GM23248 (cell line): Measurements from ENCODE around the gene DNAJC22. TPM values are rescaled to one million over a fixed set of nuclear protein-coding genes. Genes with fewer than 3 reads are reported as not detected.
"Not testable (repeated sequence)": the region's sequence is repeated elsewhere in the genome, so short reads cannot be mapped to it uniquely, and the experiment has no call there.

Experiments
- DNase-seq: peaks from one replicate; pipeline ENCODE4 v3.0.0-alpha.2; 2015
- H2AFZ ChIP-seq: fragments of 200-600 bp; sonication (generic); 2 replicates; pipeline ENCODE4 v1.6.1; 2016; ENCODE audit warnings: antibody characterized with exemption
- H3F3A ChIP-seq: fragments of 200-600 bp; sonication (generic); 2 replicates; pipeline ENCODE4 v1.6.1; 2016; ENCODE audit warnings: mild to moderate bottlenecking, antibody characterized with exemption, mixed run types; ENCODE audit not compliant: insufficient read depth
- H3K27ac ChIP-seq: fragments of 200-600 bp; sonication (generic); 2 replicates; pipeline ENCODE4 v1.5.1; 2016; ENCODE audit warnings: mild to moderate bottlenecking
- H3K27me3 ChIP-seq: fragments of 200-600 bp; sonication (generic); replicated peaks from 2 replicates; pipeline ENCODE4 v1.6.1; 2016; ENCODE audit warnings: mild to moderate bottlenecking; ENCODE audit not compliant: insufficient read depth
- H3K36me3 ChIP-seq: fragments of 200-600 bp; sonication (generic); 2 replicates; pipeline ENCODE4 v1.6.1; 2016; ENCODE audit warnings: low read depth, mild to moderate bottlenecking
- H3K4me1 ChIP-seq: fragments of 200-600 bp; sonication (generic); 2 replicates; pipeline ENCODE4 v1.6.1; 2016; ENCODE audit warnings: mild to moderate bottlenecking; ENCODE audit not compliant: insufficient read depth
- H3K4me2 ChIP-seq: fragments of 200-600 bp; sonication (generic); one replicate; pipeline ENCODE4 v1.6.1; 2016; ENCODE audit warnings: mild to moderate bottlenecking; ENCODE audit not compliant: unreplicated experiment
- H3K4me3 ChIP-seq: fragments of 200-600 bp; sonication (generic); 2 replicates; pipeline ENCODE4 v1.5.1; 2016; ENCODE audit warnings: mild to moderate bottlenecking
- H3K79me2 ChIP-seq: fragments of 200-600 bp; sonication (generic); 2 replicates; pipeline ENCODE4 v1.6.1; 2016; ENCODE audit warnings: mild to moderate bottlenecking; ENCODE audit not compliant: insufficient read depth
- H3K9ac ChIP-seq: fragments of 200-600 bp; sonication (generic); 2 replicates; pipeline ENCODE4 v1.6.1; 2016; ENCODE audit warnings: mild to moderate bottlenecking
- H3K9me2 ChIP-seq: fragments of 200-600 bp; sonication (generic); 2 replicates; pipeline ENCODE4 v1.6.1; 2016; ENCODE audit warnings: mixed run types, mild to moderate bottlenecking, moderate library complexity; ENCODE audit not compliant: insufficient read depth
- H3K9me3 ChIP-seq: fragments of 200-600 bp; sonication (generic); one replicate; pipeline ENCODE4 v1.6.1; 2017; ENCODE audit warnings: low read depth
- H4K20me1 ChIP-seq: fragments of 200-600 bp; sonication (generic); 2 replicates; pipeline ENCODE4 v1.6.0; 2016; ENCODE audit not compliant: insufficient read depth
- EZH2 ChIP-seq: fragments of 200-600 bp; sonication (generic); IDR thresholded peaks from 2 replicates; pipeline ENCODE4 v1.6.1; 2018; ENCODE audit warnings: antibody characterized with exemption, mild to moderate bottlenecking; ENCODE audit not compliant: insufficient read depth, poor library complexity, severe bottlenecking
- EZH2phosphoT487 ChIP-seq: fragments of 200-600 bp; sonication (generic); IDR thresholded peaks from 2 replicates; pipeline ENCODE4 v1.6.1; 2018; ENCODE audit warnings: antibody characterized with exemption, moderate library complexity, mild to moderate bottlenecking, low read depth; ENCODE audit not compliant: insufficient read depth
- WGBS, 2 experiments: methylation state at CpG; one replicate each; pipeline ENCODE4 v1.1.6; 2015 to 2017; ENCODE audit warnings: low lambda C conversion rate in 2 of 2, low coverage in 1 of 2; ENCODE audit errors: missing lambda C conversion rate in 2 of 2; 5-methylcytosine and 5-hydroxymethylcytosine counted together
- in situ Hi-C: fragments of 300-500 bp; cut with MboI; formaldehyde crosslinking; loops from 2 replicates; pipeline ENCODE4 v1.15.0; 2020
- polyA plus RNA-seq: library from polyadenylated mRNA; unstranded; fragments of >200 nt; fragmentation: Nextera tagmentation; extraction: Ambion mirVana; gene quantifications from 2 replicates; pipeline ENCODE4 v1.2.1, GENCODE V29; 2016
- total RNA-seq: library from RNA; depleted of rRNA; stranded (reverse); fragments of >200 nt; shearing (Covaris generic); gene quantifications from 2 replicates; pipeline ENCODE4 v1.2.3, GENCODE V29; 2014

DNAJC22 gene
- total and polyA plus RNA-seq, 2 experiments from 2014 or later = 0.69 to 2.5 TPM

GRCh38 chr12:49320411-49321103 is 26.1 kb upstream of the DNAJC22 start:
- H3K4me3 ChIP-seq, H3K4me2 ChIP-seq, H3K9me2 ChIP-seq, H3K4me1 ChIP-seq, H3K9ac ChIP-seq, H4K20me1 ChIP-seq, H3K9me3 ChIP-seq, H3K27ac ChIP-seq, H3K79me2 ChIP-seq, DNase-seq, in situ Hi-C loops, H2AFZ ChIP-seq, H3F3A ChIP-seq, H3K27me3 ChIP-seq, H3K36me3 ChIP-seq: not testable (repeated sequence)
- WGBS, 2 experiments = 91 to 98% methylated on average over 9 of the region's 9 CpGs

GRCh38 chr12:49322367-49322707 is 24.4 kb upstream of the DNAJC22 start:
- Histone ChIP-seq H3K4me3 (peak overlapping the region; percentile 86), H3K36me3 (no peaks in the 10 kb centered on the region), H2AFZ (peak overlapping the region; percentile 97), H3K27me3 (no peaks in the 10 kb centered on the region), H3K4me2 (peak overlapping the region; percentile 85), H3K9ac (peak overlapping the region; percentile 82), H3K4me1 (no peaks in the 10 kb centered on the region), H4K20me1 (no peaks in the 10 kb centered on the region), H3K79me2 (peaks cover 7% of the 10 kb centered on the region; the same call in 1 of the 2 replicates), H3K9me2 (no peaks in the 10 kb centered on the region), H3K27ac (no peak overlapping the region), H3K9me3 (no peaks in the 10 kb centered on the region), H3F3A (no peaks in the 10 kb centered on the region)
- WGBS, 2 experiments = 28 to 36% methylated on average over 12 of the region's 12 CpGs
- in situ Hi-C loops = no loop called here
- DNase-seq = no peak
- no peak for TF ChIP-seq EZH2phosphoT487
- no peak for TF ChIP-seq EZH2

- peak within 1 kb of the TSS; percentile 85 for H3K4me2 ChIP-seq
- no peaks in the 10 kb centered on the region for H4K20me1 ChIP-seq
- no peaks in the 10 kb centered on the region for H3K9me3 ChIP-seq
- no peaks in the 10 kb centered on the region for H3K9me2 ChIP-seq
- in situ Hi-C loops = no loop called here
- WGBS, 2 experiments = 1% methylated on average over 51 to 65 of the region's 65 CpGs
- H3K79me2 ChIP-seq = peaks cover 7% of the 10 kb centered on the region; the same call in 1 of the 2 replicates
- H3K4me1 ChIP-seq = no peaks in the 10 kb centered on the region
- no peak within 1 kb of the TSS for H3K27ac ChIP-seq
- H3K27me3 ChIP-seq = no peaks in the 10 kb centered on the region
- H2AFZ ChIP-seq = peak within 1 kb of the TSS; percentile 99
- no peaks in the 10 kb centered on the region for H3K36me3 ChIP-seq
- TF ChIP-seq EZH2phosphoT487 (no peak), EZH2 (no peak)
- DNase-seq = peak; percentile 99
- no peaks in the 10 kb centered on the region for H3F3A ChIP-seq
- peak within 1 kb of the TSS; percentile 86 for H3K4me3 ChIP-seq
- H3K9ac ChIP-seq = peak within 1 kb of the TSS; percentile 82
Observed at GRCh38 chr12:49322708-49323523, 23.8 kb upstream of the DNAJC22 start, which contains the start of gene TROAP. Gene TROAP, plus strand, starts transcription at chr12:49323255. Its CDS starts 354 bp downstream, at chr12:49323609.

GRCh38 chr12:49323524-49324097 is 23.1 kb upstream of the DNAJC22 start:
- H2AFZ ChIP-seq = peak overlapping the region; percentile 99
- H3K4me2 ChIP-seq = peak overlapping the region; percentile 83
- no peak for DNase-seq
- H3K9me3 ChIP-seq = no peaks in the 10 kb centered on the region
- peak overlapping the region; percentile 86 for H3K4me3 ChIP-seq
- no peaks in the 10 kb centered on the region for H4K20me1 ChIP-seq
- no peaks in the 10 kb centered on the region for H3K4me1 ChIP-seq
- H3K27ac ChIP-seq = no peak overlapping the region
- H3F3A ChIP-seq = no peaks in the 10 kb centered on the region
- in situ Hi-C loops = no loop called here
- 6 to 7% methylated on average over 19 of the region's 19 CpGs for WGBS, 2 experiments
- H3K36me3 ChIP-seq = no peaks in the 10 kb centered on the region
- H3K27me3 ChIP-seq = no peaks in the 10 kb centered on the region
- peak overlapping the region; percentile 76 for H3K9ac ChIP-seq
- peaks cover 7% of the 10 kb centered on the region; the same call in 1 of the 2 replicates for H3K79me2 ChIP-seq
- no peaks in the 10 kb centered on the region for H3K9me2 ChIP-seq
- TF ChIP-seq EZH2phosphoT487 (no peak), EZH2 (no peak)
